GM12865 (cell line): ENCODE data around the gene ZNF618.

ENCODE experiments used
- DNase-seq: peaks from one replicate; pipeline ENCODE4 v3.0.0; 2010; ENCODE audit warnings: low read depth
- H3K4me3 ChIP-seq: 2 replicates; pipeline ENCODE4 v1.5.1; 2011; ENCODE audit warnings: mild to moderate bottlenecking, low read depth, low read length, control low read depth
- CTCF ChIP-seq: IDR thresholded peaks from 2 replicates; pipeline ENCODE4 v1.5.1; 2011; ENCODE audit warnings: low read length, control low read depth, low read depth, inconsistent platforms; ENCODE audit not compliant: insufficient read depth; ENCODE audit errors: missing control alignments

The ZNF618 gene

GRCh38 chr9:114026335-114026734 lies 150.2 kb downstream of the ZNF618 start:
- H3K4me3 ChIP-seq = no peak overlapping the region
- DNase-seq = no peak
- no peak for TF ChIP-seq CTCF

GRCh38 chr9:114027159-114027862 lies 151.2 kb downstream of the ZNF618 start:
- H3K4me3 ChIP-seq = no peak overlapping the region
- no peak for DNase-seq
- no peak for TF ChIP-seq CTCF

- no peak overlapping the region for H3K4me3 ChIP-seq
- no peak for DNase-seq
- no peak for TF ChIP-seq CTCF
Measured at GRCh38 chr9:114027863-114028465, 151.9 kb downstream of the ZNF618 start.

- TF ChIP-seq CTCF = no peak
- H3K4me3 ChIP-seq = no peak overlapping the region
- no peak for DNase-seq
Measured at GRCh38 chr9:114028646-114029045, 152.5 kb downstream of the ZNF618 start.

- no peak for DNase-seq
- no peak overlapping the region for H3K4me3 ChIP-seq
- no peak for TF ChIP-seq CTCF
Measured at GRCh38 chr9:114029311-114030170, 153.4 kb downstream of the ZNF618 start.

- no peak for TF ChIP-seq CTCF
- DNase-seq = no peak
- H3K4me3 ChIP-seq = no peak overlapping the region
Measured at GRCh38 chr9:114030364-114030763, 154.3 kb downstream of the ZNF618 start.
